MCF 10A (cell line): ENCODE data around the gene PTPN4. TPM values are rescaled to one million over a fixed set of nuclear protein-coding genes. Genes with fewer than 3 reads are reported as not detected.

Experiments used
- BruUV-seq: library from RNA; stranded (reverse); fragments of 400-500 nt; replicated peaks from 2 replicates; lab custom pipeline; 2021; lab: Mats Ljungman, UMichigan
- CTCF ChIA-PET: fragments of 300-600 bp; sonication (Branson Sonifier 250); formaldehyde crosslinking; extraction: SDS; loops from one replicate; lab custom pipeline; 2021; ENCODE audit warnings: antibody characterized with exemption, inconsistent platforms; lab: Yijun Ruan, JAX
- POLR2A ChIA-PET: fragments of 300-600, 350-650 bp; sonication (Branson Sonifier 250); formaldehyde crosslinking; extraction: SDS; loops from one replicate; lab custom pipeline; 2020; ENCODE audit warnings: antibody characterized with exemption, inconsistent platforms; lab: Yijun Ruan, JAX
- DNase-seq: peaks from one replicate; pipeline ENCODE4 v3.0.0-alpha.2; 2018; ENCODE audit not compliant: unreplicated experiment
- H3K27ac Mint-ChIP-seq: one replicate; pipeline ENCODE4 v1.8.0; 2022; ENCODE audit warnings: mild to moderate bottlenecking, low read depth, mixed read lengths; ENCODE audit not compliant: unreplicated experiment
- H3K27me3 Mint-ChIP-seq: one replicate; pipeline ENCODE4 v1.8.0; 2022; ENCODE audit warnings: mixed read lengths; ENCODE audit not compliant: insufficient read depth, unreplicated experiment
- H3K36me3 Mint-ChIP-seq: one replicate; pipeline ENCODE4 v1.8.0; 2022; ENCODE audit warnings: mild to moderate bottlenecking, moderate library complexity, mixed read lengths; ENCODE audit not compliant: insufficient read depth, unreplicated experiment
- H3K4me1 Mint-ChIP-seq: one replicate; pipeline ENCODE4 v1.8.0; 2022; ENCODE audit warnings: mixed read lengths; ENCODE audit not compliant: insufficient read depth, unreplicated experiment
- H3K4me3 Mint-ChIP-seq: one replicate; pipeline ENCODE4 v1.8.0; 2022; ENCODE audit warnings: mild to moderate bottlenecking, moderate library complexity, mixed read lengths; ENCODE audit not compliant: unreplicated experiment
- H3K9me3 Mint-ChIP-seq: one replicate; pipeline ENCODE4 v1.8.0; 2022; ENCODE audit warnings: mixed read lengths; ENCODE audit not compliant: unreplicated experiment
- intact Hi-C: fragments of 100-400 bp; cut with micrococcal nuclease; formaldehyde crosslinking; loops from 2 replicates; pipeline ENCODE4 v1.14.1; 2022
- total RNA-seq: library from RNA; stranded (reverse); gene quantifications from 2 replicates; pipeline ENCODE4 v1.2.3, GENCODE V29; 2022
- TF ChIP-seq, protein P1 (sequence below): fragments of 200-600 bp; IDR thresholded peaks from one replicate; pipeline ENCODE4 v1.8.0; 2022; ENCODE audit warnings: antibody characterized with exemption, mild to moderate bottlenecking; ENCODE audit not compliant: unreplicated experiment

PTPN4 gene
- total RNA-seq, 1 experiment from 2014 or later: 21.1 TPM

GRCh38 chr2:119853777-119854399, 94.2 kb downstream of the PTPN4 start:
- intact Hi-C loops: no loop called here
- no peak for DNase-seq
- ChIA-PET CTCF (interaction anchor here (0.7 kb wide), 1 partner anchor 9 kb away, joined by 3 read pairs; no protein-coding TSS in a partner anchor), POLR2A (interaction anchor here (0.6 kb wide), 1 partner anchor 10 kb away, joined by 4 read pairs; no protein-coding TSS in a partner anchor)
- peaks cover 28% of the 10 kb centered on the region for H3K9me3 Mint-ChIP-seq
- H3K27ac Mint-ChIP-seq: no peak overlapping the region
- peaks cover 11% of the 10 kb centered on the region for H3K4me1 Mint-ChIP-seq
- no peak overlapping the region for H3K4me3 Mint-ChIP-seq
- TF ChIP-seq, protein P1, sequence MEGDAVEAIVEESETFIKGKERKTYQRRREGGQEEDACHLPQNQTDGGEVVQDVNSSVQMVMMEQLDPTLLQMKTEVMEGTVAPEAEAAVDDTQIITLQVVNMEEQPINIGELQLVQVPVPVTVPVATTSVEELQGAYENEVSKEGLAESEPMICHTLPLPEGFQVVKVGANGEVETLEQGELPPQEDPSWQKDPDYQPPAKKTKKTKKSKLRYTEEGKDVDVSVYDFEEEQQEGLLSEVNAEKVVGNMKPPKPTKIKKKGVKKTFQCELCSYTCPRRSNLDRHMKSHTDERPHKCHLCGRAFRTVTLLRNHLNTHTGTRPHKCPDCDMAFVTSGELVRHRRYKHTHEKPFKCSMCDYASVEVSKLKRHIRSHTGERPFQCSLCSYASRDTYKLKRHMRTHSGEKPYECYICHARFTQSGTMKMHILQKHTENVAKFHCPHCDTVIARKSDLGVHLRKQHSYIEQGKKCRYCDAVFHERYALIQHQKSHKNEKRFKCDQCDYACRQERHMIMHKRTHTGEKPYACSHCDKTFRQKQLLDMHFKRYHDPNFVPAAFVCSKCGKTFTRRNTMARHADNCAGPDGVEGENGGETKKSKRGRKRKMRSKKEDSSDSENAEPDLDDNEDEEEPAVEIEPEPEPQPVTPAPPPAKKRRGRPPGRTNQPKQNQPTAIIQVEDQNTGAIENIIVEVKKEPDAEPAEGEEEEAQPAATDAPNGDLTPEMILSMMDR: no peak
- no peaks in the 10 kb centered on the region for H3K36me3 Mint-ChIP-seq
- no peaks in the 10 kb centered on the region for H3K27me3 Mint-ChIP-seq
- BruUV-seq: no TSS peak

DNA sequence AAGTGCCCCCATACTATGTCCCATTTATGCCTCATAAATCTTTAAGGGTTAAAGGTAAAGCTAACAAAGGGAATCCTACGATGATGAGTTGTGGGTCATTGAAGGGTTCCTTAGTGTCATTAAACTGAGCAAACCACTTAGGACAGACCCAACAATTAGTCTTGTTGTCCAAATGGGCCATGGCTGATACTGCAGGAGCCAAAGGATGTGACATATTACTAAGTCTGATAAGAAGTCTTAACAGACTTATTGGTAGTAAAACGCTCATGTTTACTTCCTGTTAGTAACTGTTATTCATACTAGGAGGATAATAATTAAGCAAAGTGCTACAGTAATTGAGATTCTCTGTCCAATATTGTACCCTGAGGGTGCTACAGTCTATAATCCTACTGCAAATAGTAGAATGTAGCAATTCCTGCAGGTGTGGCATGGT, 96.8 kb downstream of the PTPN4 start:
- intact Hi-C loops: no loop called here
- Mint-ChIP-seq H3K27ac (peak overlapping the region; percentile 39), H3K9me3 (peaks cover 22% of the 10 kb centered on the region), H3K4me3 (no peak overlapping the region), H3K4me1 (peaks cover 5% of the 10 kb centered on the region), H3K36me3 (no peaks in the 10 kb centered on the region), H3K27me3 (no peaks in the 10 kb centered on the region)
- no peak for DNase-seq
- ChIA-PET CTCF (interaction anchor here (0.6 kb wide), 1 partner anchor 137 kb away, joined by 5 read pairs; no protein-coding TSS in a partner anchor), POLR2A (interaction anchor here (0.7 kb wide), 1 partner anchor 38 kb away, joined by 3 read pairs; no protein-coding TSS in a partner anchor)
- BruUV-seq: no TSS peak
- TF ChIP-seq, protein P1: no peak

GRCh38 chr2:119857742-119858141, 98.0 kb downstream of the PTPN4 start:
- CTCF ChIA-PET: no interaction called here
- H3K4me1 Mint-ChIP-seq: peaks cover 5% of the 10 kb centered on the region
- no peak for DNase-seq
- no peak overlapping the region for H3K27ac Mint-ChIP-seq
- H3K36me3 Mint-ChIP-seq: no peaks in the 10 kb centered on the region
- no TSS peak for BruUV-seq
- POLR2A ChIA-PET: no interaction called here
- intact Hi-C loops: no loop called here
- H3K4me3 Mint-ChIP-seq: no peak overlapping the region
- TF ChIP-seq, protein P1: no peak
- peaks cover 13% of the 10 kb centered on the region for H3K9me3 Mint-ChIP-seq
- H3K27me3 Mint-ChIP-seq: no peaks in the 10 kb centered on the region

DNA sequence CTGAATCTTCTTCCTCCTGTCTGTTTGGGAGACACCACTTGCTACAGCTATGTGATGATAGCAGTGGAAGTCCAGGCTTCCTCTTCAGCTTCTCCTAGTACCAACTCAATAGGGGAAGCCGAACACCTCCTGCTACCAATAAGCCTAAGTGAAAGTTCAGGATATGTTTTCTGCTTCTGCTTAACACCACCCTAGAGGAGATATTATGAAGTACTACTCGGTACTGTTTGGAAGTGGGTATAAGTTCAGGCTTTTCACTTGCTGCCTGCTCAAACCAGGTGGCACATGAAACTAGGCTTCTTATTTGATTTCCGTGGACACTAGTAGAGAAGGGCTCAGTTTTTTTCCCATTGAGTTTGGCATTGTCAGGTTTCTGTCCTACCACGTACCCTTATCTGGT, 99.8 kb downstream of the PTPN4 start:
- BruUV-seq: no TSS peak
- no peak overlapping the region for H3K4me3 Mint-ChIP-seq
- CTCF ChIA-PET: interaction anchor here (0.9 kb wide), 1 partner anchor 319 kb away, joined by 3 read pairs; no protein-coding TSS in a partner anchor

More for the DNA sequence above, 99.8 kb downstream of the PTPN4 start:
- H3K27me3 Mint-ChIP-seq: no peaks in the 10 kb centered on the region
- no peak for DNase-seq
- POLR2A ChIA-PET: no interaction called here
- H3K4me1 Mint-ChIP-seq: peaks cover 15% of the 10 kb centered on the region
- H3K9me3 Mint-ChIP-seq: no peaks in the 10 kb centered on the region
- intact Hi-C loops: no loop called here
- H3K27ac Mint-ChIP-seq: no peak overlapping the region
- H3K36me3 Mint-ChIP-seq: no peaks in the 10 kb centered on the region
- TF ChIP-seq, protein P1: no peak
